Pons (tissue), 1 donor: ENCODE results near the gene TACR1.

Experiments
- DNase-seq: peaks from one replicate; pipeline ENCODE4 v3.0.0-alpha.2; 2016; ENCODE audit warnings: low spot score

The TACR1 gene

DNA sequence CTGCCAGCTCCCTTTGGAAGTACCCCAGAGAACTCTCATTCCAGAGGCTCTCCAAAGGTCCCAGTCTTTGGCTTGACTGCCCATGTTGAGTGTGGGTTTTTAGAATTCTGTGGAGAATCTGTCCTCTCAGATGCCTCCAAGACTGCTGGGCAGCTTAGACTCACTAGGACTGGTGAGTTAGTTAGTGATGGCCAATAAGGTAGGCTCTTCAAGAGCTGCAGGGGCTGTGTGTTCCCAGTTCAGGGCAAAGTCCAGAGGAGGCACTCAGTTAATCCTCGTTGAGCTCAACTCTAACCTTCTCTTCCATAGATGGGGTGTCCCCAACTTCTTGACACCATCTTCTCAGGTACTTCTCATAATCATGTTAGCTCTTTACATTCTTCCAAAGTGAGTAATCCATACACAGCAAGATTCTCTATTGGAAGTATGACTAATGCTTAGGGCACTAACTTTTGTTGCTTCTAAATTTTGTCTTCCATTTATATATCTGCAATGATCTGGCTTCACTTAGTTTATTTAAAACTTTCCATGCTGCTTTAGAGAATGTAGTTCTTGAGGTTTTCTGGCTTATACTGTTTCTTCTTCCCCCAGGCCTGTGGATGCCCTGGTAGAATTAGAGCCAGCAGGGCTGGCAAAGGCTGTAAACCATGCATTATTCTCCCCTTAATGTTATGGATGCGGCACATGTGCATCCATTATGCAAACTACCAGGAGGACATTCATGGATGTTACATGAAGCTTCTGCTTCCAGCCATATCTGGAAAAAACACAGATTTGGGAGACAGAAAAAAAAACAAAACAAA lies 151.9 kb downstream of the TACR1 start:
- DNase-seq: no peak

DNA sequence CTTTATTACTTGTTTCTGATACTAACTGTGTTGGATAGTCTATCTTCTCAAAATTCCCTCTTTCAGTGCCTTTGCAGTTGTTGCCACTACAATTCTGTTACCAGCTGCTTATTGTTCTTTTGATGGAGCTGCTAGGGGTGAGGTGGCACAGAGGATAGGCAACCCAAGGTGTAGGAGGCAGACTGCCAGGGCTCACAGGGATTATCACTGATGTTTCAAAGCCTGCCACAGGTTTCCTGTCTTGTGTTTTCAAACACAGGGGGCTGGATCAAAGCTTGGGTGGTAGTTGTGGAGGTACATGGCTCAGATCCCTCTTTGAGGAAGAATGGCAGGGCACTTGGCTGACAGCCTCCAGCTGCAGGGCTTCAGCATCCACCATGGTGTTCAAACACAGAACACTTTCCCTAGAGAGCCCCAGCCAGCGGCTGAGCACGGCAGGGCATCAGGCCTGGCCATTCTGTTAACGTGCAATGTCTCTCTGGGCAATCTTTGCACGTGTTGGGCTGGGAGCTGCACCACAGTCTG lies 153.7 kb downstream of the TACR1 start:
- no peak for DNase-seq

DNA sequence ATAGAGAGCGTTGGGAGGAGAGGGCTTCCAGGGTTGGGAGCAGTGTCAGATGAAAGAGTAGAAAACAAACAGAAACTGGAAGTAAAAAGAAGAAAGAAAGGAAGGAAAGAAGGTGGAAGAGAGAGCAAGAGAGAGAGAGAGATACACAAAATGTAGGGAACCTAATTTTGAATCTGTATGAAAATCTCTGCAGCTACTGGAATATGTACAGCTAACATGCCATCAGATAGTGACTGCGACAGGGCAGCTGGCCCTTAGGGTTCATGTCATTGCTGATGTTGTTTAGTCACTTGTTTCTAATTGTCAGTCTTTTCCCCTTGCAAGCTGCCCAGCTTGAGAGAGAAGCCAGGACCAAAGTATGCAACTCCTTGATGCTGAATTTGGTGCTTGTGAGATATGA lies 155.0 kb downstream of the TACR1 start:
- no peak for DNase-seq

DNA sequence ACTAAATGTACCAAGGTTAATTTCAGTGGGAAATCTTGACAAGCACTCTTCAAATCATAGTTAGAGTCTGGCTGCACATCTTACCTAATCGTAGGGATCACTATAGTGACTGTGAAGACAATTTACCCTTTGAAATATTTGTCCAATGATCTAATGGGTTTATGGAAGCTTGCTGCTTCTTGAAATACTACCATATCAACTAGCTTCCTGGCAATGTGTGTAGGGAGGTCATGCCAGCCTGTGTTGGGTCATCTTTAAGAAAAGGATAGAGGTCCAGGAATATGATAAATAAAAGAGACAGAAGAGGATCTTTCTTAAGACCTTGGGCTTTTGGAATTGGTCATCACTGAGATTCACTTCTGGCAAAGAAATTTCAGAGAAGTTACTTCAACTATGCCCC lies 156.5 kb downstream of the TACR1 start:
- DNase-seq: no peak

DNA sequence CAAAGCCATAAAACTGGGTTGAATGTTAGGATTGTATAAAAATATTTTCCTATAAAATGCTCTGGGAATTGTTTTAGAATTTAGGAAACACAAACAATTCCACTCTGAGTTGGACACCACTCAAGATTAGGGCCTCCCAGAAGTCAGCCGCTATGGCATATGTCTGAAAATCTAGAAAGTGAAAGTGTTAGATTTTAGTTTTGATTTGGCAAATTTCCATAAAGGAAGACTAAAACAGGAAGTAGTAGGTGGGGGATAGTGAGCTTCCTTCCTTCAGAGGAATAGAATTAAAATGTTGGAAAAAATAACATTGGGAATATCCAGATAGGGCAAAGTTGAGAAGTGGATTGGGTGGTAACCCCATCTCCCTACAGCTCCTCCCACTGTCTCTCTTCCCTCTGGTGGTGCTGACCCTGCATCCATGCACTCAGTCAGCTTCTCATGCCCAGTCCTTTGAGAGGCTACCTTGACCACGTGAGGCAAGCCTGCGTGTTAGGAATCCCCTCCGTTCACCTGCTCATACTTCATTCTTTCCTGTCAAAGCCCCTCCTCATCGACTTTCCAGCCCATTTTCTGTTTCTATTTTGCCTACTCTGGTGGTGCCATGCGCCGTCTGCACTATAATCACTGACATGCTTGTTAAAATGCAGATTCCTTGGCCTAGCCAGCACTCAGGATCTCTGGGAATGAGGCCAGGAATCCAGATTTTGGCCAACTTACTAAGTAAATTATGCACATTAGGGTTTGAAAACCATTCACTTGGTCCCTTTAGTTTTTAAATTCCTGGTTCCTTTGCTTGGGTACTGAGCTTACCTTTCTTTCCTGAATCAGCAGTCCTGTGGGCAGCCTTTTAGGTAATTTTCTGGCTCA lies 157.4 kb downstream of the TACR1 start:
- DNase-seq: no peak

DNA sequence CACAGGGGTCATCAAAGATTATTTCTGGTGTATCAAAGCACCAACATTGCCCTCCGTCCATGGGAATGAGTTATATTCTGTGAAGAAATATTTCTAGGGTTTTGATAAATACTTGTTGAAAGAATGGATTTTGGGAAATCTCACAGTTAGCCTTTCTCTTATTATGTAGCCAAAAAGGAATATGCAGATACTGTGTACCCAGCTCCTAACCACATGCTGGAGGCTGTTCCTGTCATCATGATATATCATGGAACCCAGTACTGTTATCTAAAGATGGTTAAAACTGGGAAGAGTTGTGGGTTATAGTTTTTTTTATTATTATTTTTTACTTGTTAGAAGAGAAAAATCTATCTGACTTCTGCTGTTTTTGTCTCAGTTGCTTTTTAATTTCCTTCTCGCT lies 158.1 kb downstream of the TACR1 start:
- no peak for DNase-seq

DNA sequence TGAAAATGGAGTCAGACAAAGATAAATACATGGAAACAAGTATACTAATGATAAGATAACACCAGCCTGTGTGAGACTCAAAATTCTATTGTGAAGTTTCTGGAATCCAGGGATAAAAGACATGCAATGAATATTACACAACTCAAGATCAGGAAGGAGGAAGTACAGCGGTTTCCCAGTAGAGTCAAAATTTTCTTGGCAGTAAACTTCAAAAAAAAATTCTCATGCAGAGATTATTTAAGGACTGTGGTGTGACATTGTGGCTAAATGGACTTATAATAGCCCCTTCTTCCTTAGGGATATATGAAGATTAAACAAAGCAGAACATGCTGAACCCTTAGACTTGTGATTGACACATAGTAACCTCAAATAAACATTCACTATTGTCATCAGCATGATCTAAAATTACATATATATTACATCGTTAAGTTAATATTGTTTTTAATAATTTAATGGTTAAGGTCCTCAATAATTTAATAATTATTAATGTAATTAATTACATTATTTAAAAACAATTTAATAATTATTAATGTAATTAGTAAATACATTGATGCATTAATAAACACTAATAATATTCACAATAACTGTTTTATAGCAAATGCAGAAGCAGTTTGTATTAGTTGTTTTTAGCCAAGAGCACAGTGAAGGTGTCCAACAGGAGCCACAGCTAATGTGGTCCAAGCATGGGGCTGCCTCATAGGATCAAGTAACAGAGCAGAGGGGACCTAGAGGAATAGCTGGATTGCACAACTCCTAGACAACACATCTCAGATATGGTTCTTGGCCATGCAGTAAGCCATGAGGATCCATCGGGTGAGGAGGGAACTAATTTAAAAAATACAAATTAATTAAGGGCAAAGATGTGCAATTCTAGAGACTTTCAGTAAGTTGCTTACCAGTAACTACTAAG lies 163.6 kb downstream of the TACR1 start:
- no peak for DNase-seq

DNA sequence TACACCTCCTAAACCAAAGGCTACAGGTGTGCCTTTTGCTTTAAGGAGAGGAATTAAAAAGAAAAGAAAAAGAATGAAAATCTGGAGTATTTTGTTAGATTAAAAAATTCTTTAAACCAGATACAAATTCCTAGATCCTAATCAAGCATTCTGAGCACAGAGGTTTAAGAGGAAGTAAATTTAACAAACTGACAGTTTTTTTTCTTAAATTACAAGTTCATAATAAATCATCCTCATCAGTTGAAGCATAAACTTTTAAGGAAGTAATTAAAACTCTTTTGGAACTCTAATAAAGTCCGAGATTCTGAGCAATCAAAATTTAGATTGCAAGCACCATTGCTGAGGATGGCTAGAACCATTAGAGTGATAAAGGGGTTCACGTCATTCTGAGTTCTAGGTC lies 165.8 kb downstream of the TACR1 start:
- DNase-seq: no peak

DNA sequence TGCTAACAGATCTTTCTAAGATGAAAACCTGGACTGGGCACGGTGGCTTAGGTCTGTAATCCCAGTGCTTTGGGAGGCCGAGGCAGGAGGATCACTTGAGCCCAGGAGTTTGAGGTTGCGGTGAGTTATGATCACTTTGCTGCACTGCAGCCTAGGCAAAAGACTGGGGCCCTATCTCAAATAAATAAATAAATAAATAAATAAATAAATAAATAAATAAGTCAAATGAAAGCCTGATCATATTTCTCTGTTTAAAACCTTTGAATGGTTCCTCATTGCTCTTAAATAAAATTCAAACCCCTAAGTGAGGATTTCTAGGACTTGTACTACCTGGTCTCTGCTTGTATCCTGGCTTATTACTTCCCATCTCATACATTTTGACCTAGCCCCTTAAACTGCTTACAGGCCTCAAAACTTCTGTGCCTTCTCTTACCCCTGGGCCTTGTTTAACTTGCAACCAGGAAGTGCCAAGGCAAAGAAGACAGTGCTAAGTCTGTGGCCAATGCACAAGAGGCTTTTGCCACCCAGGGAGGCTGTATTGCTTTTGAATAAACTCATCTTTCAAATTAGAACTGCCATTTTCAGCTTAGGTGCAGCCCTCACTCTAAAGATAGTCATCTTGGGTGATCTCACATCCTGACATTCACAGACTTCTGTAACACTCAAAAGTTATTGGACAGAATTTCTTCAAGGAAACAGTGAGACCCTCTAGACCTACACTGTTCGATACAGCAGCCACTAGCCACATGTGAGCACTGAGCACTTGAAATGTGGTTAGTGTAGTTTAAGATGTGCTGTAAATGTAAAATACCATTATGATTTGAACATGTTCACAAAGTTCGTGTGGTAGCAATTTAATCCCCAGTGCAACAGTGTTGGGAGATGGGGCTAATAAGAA lies 167.2 kb downstream of the TACR1 start:
- no peak for DNase-seq

DNA sequence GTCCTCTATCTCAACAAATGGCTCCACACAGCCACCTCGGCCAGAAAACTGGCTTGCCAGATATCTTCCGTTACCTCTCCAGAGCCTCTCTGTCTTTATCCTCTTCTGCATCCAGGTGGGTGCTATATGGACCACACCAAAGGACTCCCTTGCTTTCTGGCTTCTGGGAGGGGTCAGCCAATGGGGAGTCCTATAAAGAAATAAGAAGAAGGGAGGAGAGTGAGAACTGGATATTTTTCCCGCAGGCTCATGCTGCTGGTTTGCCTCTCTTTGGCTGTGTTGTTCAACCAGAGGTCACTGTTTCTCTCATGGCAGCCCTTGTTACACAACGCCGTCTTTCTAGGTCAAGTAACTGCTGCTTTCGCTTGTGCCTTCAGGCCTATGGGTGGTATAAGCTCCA lies 168.1 kb downstream of the TACR1 start:
- no peak for DNase-seq

DNA sequence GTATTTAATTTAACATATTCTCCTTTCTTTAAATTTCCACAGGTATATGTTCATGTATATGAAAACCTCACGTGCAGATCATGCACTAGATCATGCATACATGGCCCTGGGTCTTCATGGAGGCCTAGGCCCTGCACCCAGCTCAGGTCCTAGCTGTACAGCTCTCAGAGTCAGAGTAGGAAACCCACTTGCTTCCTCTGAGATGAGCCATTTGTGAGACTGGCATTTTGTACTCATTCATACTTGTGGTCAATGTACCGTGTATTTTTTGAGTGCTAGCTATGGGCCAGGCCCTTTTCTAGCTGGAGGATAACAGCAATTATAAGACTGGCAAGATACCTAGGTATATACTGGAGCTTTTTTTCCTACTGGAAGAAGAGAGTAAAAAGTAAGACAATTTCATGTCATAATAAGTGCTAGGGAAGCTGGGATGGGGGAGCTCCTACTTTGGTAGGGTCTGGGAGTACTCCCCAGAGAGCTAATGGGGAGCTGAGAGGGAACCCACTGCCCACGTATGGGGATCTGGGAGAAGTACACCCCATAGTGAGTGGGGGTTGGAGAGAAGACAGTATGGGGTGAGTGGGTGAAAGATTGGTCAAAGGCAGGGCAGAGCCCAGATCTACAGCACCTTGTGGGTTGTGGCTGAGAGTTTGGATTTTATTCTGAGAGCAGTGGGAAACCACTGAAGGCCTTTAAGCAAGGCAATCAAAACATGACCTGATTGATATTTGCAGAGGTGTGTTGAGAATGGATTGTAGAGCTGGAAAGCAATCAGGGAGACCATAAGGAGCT lies 168.9 kb downstream of the TACR1 start:
- no peak for DNase-seq

DNA sequence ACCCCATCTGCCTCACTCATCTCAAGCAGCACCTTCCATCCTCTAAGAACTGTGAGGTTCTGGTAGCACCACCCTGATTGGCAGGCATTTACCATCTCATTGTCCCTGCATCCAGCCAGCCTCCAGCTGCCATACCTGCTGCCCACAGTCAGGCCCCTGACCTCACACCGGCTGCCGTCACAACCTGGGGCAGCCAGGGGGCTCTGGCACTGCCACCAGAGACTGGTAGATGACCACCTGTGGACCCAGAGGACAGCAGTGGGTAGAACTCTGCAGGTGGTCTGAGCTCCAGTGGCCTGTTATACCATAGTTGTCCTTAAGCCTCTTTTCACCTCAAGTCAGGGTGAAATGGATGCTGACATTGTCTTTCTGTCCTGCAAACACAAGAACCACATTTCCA lies 171.4 kb downstream of the TACR1 start:
- no peak for DNase-seq

DNA sequence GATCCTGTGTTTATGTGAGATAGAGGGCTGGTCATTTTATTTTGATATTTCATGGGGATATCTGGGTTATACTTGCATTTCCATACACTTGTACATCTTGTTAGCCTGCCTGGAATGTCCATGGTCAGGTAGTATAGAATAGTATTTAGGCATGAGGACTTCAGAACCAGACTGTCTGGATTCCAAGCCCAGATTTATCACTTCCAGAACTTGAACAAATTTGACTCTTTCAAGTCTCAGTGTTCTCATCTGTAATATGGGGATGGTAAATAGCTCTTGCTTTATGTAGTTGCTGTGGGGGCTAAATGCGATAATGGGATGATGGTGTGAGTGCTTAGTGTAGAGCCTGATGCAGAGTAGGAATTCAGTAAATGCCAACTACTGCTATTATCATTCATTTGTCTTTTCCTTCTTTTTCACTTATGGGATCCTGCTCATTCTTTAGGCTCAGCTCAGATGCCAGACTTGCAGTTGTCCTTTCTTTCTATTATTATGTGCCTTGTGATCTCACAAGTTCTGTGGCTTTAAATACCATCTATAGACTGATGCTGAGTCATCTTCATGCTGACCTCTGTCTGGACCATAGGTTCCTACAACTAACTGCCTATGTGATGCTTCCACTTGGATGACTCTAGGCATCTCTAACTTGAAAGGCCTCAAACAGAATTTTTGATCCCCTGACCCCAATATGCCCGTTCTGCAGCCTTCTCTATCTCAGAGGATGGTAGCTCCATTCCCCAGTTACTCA lies 173.5 kb downstream of the TACR1 start:
- no peak for DNase-seq

DNA sequence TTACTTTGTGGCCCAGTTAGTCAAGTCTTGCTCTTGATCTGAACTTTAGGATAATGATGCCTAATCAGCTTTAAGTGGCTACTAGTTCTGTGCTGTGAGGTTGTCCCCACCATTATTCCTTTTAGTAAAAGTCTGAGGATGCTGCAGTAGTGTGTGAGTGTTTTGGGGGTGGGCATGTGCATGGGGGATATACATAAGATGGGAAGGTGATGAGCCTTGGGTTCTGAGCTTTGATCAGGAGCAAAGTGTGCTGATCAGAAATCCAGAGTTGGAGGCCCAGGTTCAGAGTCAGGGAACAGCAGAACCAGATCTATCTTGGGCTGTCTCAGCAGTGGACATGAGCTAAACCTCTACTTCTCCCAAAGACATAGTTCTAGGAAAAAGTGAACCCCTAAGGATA lies 174.1 kb downstream of the TACR1 start:
- no peak for DNase-seq

DNA sequence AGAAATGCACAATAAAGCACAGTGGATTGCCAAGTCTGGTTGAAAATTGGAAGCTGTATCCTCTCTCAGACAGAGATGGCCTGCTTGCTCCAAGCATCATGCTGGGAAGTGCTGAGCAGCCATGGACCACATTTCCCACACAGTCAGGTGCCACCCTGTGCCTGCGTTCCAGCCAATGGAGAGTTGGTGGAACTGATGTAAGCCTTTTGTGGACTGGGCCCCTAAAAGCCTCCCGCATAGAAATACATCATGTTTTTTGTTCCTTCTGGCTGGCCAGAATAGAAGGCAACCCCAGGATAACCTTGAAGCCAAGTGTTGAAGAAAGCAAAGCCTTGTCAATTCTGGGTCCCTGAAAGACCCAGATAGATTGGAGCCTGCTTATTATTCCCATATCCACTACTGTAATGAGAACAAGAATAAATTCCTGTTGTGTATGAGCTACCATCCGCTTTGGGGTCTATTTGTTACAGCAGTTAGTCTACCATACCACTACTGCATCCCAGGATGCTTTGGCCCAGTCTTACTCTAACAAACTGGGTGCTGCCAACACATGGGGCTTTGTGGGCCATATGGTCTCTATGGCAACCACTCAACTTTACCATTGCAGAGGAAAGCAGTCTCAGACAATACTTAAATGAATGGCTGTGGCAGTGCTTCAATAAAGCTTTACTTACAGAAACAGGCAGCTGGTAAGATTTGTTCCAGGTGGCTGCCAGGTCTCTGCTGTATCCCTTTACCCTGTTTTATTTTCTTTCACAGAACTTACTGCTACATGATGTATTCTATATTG lies 175.5 kb downstream of the TACR1 start:
- no peak for DNase-seq

DNA sequence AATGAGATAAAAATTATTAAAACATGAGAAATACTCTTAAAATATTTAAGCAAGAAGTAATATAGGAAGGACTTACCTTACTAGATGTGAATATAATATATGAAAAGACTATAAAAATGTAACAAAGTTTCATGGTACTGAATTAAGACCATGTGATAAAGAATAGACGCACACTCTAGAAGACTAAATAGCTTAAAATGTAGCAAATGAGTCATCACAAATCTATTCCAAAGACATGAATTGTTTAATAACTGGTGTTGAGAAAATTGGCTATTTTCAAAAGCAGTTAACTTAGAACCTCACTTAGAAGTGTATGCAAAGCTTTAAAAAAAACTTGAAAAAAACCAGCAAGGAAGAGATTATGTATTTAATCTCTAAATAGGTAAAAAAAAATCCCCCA lies 176.8 kb downstream of the TACR1 start:
- no peak for DNase-seq

DNA sequence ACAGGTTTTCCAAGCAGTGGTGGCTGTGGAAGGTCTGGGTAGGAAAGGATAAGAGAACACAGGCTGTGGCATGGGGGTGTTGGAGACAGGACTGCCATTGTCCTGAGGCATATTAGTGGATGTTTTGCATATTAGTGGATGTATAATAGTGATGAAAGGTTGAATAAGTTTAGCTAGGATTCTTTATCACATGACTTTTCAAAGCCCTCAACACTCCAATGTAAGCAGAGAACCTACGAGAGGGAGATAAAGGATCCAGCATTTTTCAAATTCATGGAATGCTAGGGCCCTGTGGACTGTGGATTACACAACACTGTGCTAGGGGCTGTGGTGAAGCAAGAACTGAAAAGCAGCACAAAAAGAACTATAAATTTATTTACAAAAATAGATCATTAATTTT lies 177.6 kb downstream of the TACR1 start:
- DNase-seq: no peak

DNA sequence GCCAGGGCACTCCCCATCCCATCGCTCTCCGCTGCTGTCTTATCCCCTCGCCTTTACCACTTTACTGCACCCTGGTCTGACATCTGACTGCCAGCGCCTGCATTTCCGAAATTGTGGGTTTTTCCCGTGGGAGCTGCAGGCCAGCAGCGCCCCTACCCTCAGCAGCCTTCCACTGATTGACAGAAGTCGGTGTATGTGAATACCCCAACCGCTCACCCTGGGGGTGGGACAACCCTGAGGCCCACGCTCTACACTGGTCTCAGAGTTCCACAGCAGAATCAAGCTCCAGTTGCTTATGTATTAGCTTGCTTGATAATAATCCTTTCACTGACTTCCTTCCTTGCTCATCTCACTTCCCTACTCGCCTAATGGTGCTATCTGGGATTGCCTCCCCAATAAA lies 178.8 kb downstream of the TACR1 start:
- no peak for DNase-seq

DNA sequence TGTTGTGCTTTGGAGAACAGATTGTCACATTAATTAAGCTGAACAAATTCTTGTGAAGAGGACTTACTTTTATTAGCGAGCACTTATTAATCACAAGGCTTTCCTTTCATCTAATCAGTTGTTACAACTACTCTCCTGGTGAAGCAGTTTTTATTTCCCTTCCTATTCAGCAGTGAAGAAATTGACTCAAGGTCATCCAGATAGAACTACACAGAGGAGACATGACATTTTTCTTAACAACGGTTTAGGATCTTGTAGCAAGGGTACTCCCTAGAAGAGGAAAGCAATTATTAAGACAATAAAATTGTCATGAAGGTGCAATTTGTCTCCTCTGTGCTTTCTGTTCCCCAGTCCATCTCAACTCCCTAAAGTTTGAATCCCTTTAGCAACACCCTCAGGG lies 179.5 kb downstream of the TACR1 start:
- no peak for DNase-seq
